GM12878 (cell line): Measurements from ENCODE around the gene ANK2. TPM values are rescaled to one million over a fixed set of nuclear protein-coding genes. Genes with fewer than 3 reads are reported as not detected.

Experiments used
- ATAC-seq: fragments of 200-7000 bp; cut with Tn5 transposase; 3 replicates; pipeline ENCODE4 v1.9.1; 2020; ENCODE audit warnings: mild to moderate bottlenecking, moderate library complexity
- BruUV-seq: library from RNA; stranded (reverse); fragments of 400-500 nt; replicated peaks from 2 replicates; lab custom pipeline; 2021; lab: Mats Ljungman, UMichigan
- CTCF ChIA-PET: fragments of 300-600 bp; sonication (Branson Sonifier 250); formaldehyde crosslinking; extraction: SDS; loops from one replicate; lab custom pipeline; 2021; ENCODE audit warnings: inconsistent platforms; lab: Yijun Ruan, JAX
- POLR2A ChIA-PET: fragments of 350-600 bp; formaldehyde crosslinking; extraction: SDS; loops from one replicate; lab custom pipeline; 2021; ENCODE audit warnings: inconsistent platforms; lab: Charles Lee
- RAD21 ChIA-PET: fragments of 300-600 bp; sonication (Branson Sonifier 250); formaldehyde crosslinking; loops from one replicate; lab custom pipeline; 2023; ENCODE audit warnings: antibody characterized with exemption; ENCODE audit not compliant: unreplicated experiment; lab: Charles Lee
- SMC1A ChIA-PET: fragments of 300-600 bp; sonication (Branson Sonifier 250); formaldehyde crosslinking; loops from one replicate; lab custom pipeline; 2023; ENCODE audit not compliant: unreplicated experiment, uncharacterized antibody; lab: Charles Lee
- DNase-seq: peaks from one replicate; pipeline ENCODE4 v3.0.0-alpha.2; 2011; ENCODE audit warnings: low read depth, low spot score
- FAIRE-seq: peaks from 3 replicates; lab custom pipeline; 2011; peaks lifted over from hg19 to GRCh38; lab: Jason Lieb, UNC
- H2AFZ ChIP-seq: 2 replicates; pipeline ENCODE4 v1.6.0; 2011; ENCODE audit warnings: low read depth, low read length, control low read depth; ENCODE audit not compliant: control insufficient read depth
- H3K27ac ChIP-seq: 2 replicates; pipeline ENCODE4 v1.5.1; 2011; ENCODE audit warnings: control low read depth; ENCODE audit not compliant: control insufficient read depth, insufficient read depth
- H3K27me3 ChIP-seq, 2 experiments: replicated peaks in 1 of 2; 2 replicates each; pipeline versions ENCODE4 v1.6.0 to v1.6.1; 2011; ENCODE audit warnings: low read length in 1 of 2; ENCODE audit not compliant: control insufficient read depth in 2 of 2, insufficient read depth in 2 of 2
- H3K36me3 ChIP-seq, 2 experiments: 2 replicates each; pipeline ENCODE4 v1.5.1; 2011; ENCODE audit warnings: low read length in 1 of 2; ENCODE audit not compliant: control insufficient read depth in 2 of 2, insufficient read depth in 2 of 2
- H3K4me1 ChIP-seq: 2 replicates; pipeline ENCODE4 v1.6.1; 2011; ENCODE audit warnings: mild to moderate bottlenecking, low read length, moderate library complexity, mixed read lengths; ENCODE audit not compliant: control insufficient read depth, insufficient read depth
- H3K4me2 ChIP-seq: 2 replicates; pipeline ENCODE4 v1.6.0; 2011; ENCODE audit warnings: control low read depth; ENCODE audit not compliant: control insufficient read depth, insufficient read depth
- H3K4me3 ChIP-seq: fragments of 200-600 bp; sonication (generic); 2 replicates; pipeline ENCODE4 v1.5.1; 2016
- H3K79me2 ChIP-seq: 2 replicates; pipeline ENCODE4 v1.6.0; 2011; ENCODE audit warnings: low read length; ENCODE audit not compliant: control insufficient read depth, insufficient read depth
- H3K9ac ChIP-seq: 2 replicates; pipeline ENCODE4 v1.8.0; 2011; ENCODE audit warnings: low read length, control low read depth, mixed read lengths; ENCODE audit not compliant: control insufficient read depth, insufficient read depth
- H3K9me3 ChIP-seq: replicated peaks from 3 replicates; pipeline ENCODE4 v1.5.1; 2011; ENCODE audit warnings: mild to moderate bottlenecking, low read length; ENCODE audit not compliant: control insufficient read depth, insufficient read depth
- H4K20me1 ChIP-seq: 2 replicates; pipeline ENCODE4 v1.6.0; 2011; ENCODE audit not compliant: control insufficient read depth, insufficient read depth
- ASH2L ChIP-seq: fragments of 300-600, 200-600 bp; sonication (generic); IDR thresholded peaks from 2 replicates; pipeline ENCODE4 v1.6.1; 2017; ENCODE audit warnings: low read depth, mild to moderate bottlenecking, borderline replicate concordance
- ATF2 ChIP-seq: IDR thresholded peaks from 2 replicates; pipeline ENCODE4 v1.6.1; 2012; ENCODE audit warnings: low read length, inconsistent platforms
- CHD2 ChIP-seq: IDR thresholded peaks from 2 replicates; pipeline ENCODE4 v1.6.1; 2011; ENCODE audit warnings: low read depth, low read length, improper control_type of control experiment, borderline replicate concordance
- CREB1 ChIP-seq: IDR thresholded peaks from 2 replicates; pipeline ENCODE4 v1.6.1; 2012; ENCODE audit warnings: low read depth, mild to moderate bottlenecking, inconsistent platforms
- E4F1 ChIP-seq: fragments of 450-650 bp; IDR thresholded peaks from 2 replicates; pipeline ENCODE4 v1.6.1; 2018; ENCODE audit warnings: borderline replicate concordance, mild to moderate bottlenecking; ENCODE audit not compliant: partially characterized antibody
- ELK1 ChIP-seq: IDR thresholded peaks from 2 replicates; pipeline ENCODE4 v1.6.1; 2012; ENCODE audit warnings: low read depth, low read length, improper control_type of control experiment
- MTA3 ChIP-seq: IDR thresholded peaks from 2 replicates; pipeline ENCODE4 v1.6.1; 2012; ENCODE audit warnings: low read length, inconsistent platforms, borderline replicate concordance
- PBX3 ChIP-seq: IDR thresholded peaks from 2 replicates; pipeline ENCODE4 v1.6.1; 2011; ENCODE audit warnings: mild to moderate bottlenecking, low read depth, low read length, moderate library complexity; ENCODE audit not compliant: insufficient replicate concordance
- POLR2AphosphoS2 ChIP-seq: IDR thresholded peaks from 2 replicates; pipeline ENCODE4 v1.6.1; 2011; ENCODE audit warnings: low read depth, mild to moderate bottlenecking, low read length, improper control_type of control experiment, moderate library complexity
- REST ChIP-seq: IDR thresholded peaks from 2 replicates; pipeline ENCODE4 v1.6.1; 2012; ENCODE audit warnings: mild to moderate bottlenecking, low read depth, low read length
- SUZ12 ChIP-seq: fragments of 200-600 bp; sonication (generic); IDR thresholded peaks from one replicate; pipeline ENCODE4 v1.6.1; 2018; ENCODE audit warnings: antibody characterized with exemption, mild to moderate bottlenecking; ENCODE audit not compliant: unreplicated experiment
- ZZZ3 ChIP-seq: IDR thresholded peaks from 2 replicates; pipeline ENCODE4 v1.6.1; 2011; ENCODE audit warnings: low read depth; ENCODE audit not compliant: control insufficient read depth, insufficient read length
- WGBS: methylation state at CpG from one replicate; pipeline ENCODE4 v1.1.6; 2016; ENCODE audit warnings: low lambda C conversion rate; ENCODE audit not compliant: insufficient replicate concordance, insufficient coverage; ENCODE audit errors: missing lambda C conversion rate; 5-methylcytosine and 5-hydroxymethylcytosine counted together
- in situ Hi-C: fragments of 300-500 bp; cut with MboI; formaldehyde crosslinking; loops from 9 replicates; pipeline ENCODE4 v1.14.3; 2018; ENCODE audit warnings: mixed read lengths
- intact Hi-C: fragments of 100-400 bp; cut with micrococcal nuclease; formaldehyde crosslinking; loops from one replicate; pipeline ENCODE4 v1.14.2; 2022; ENCODE audit not compliant: unreplicated experiment
- polyA plus RNA-seq, 11 experiments: library from polyadenylated mRNA; depleted of rRNA in 4 of 11; unstranded in 6 of 11; stranded (reverse) in 5 of 11; fragments of >200 nt; fragmentation: Nextera tagmentation in 4 of 11; fragmentation: Illumina TruSeq in 1 of 11; extraction: Ambion mirVana in 4 of 11; extraction: Trizol in 1 of 11; gene quantifications; 1 replicate in 1 of 11; 2 replicates in 10 of 11; pipeline versions ENCODE4 v1.2.1 to v1.2.3, GENCODE V29; 2011 to 2016; ENCODE audit warnings: inconsistent platforms in 2 of 11, missing spikeins in 2 of 11, low read depth in 1 of 11
- total RNA-seq, 4 experiments: library from RNA; depleted of rRNA in 3 of 4; stranded (reverse); fragments of >200 nt in 3 of 4; fragmentation: Illumina TruSeq in 1 of 4; extraction: Trizol in 1 of 4; gene quantifications; 2 replicates each; pipeline versions ENCODE4 v1.2.1 to v1.2.3, GENCODE V29; 2013 to 2021

Gene ANK2
- total and polyA plus RNA-seq, 10 of the 15 experiments (the other 5 are each of a cell fraction or from before 2014, with no cell fraction given): 1.6 to 13.0 (median 4.1) TPM

GRCh38 chr4:113071805-113072204, 22.4 kb downstream of the ANK2 start (continued):
- TF ChIP-seq E4F1 (no peak), PBX3 (no peak)
- TF ChIP-seq, all 136 proteins: peak for 0

- Histone ChIP-seq H4K20me1 (no peaks in the 10 kb centered on the region), H3K27me3 (no peaks in the 10 kb centered on the region), H3K4me3 (no peak overlapping the region), H2AFZ (no peak overlapping the region), H3K9me3 (no peaks in the 10 kb centered on the region), H3K36me3 (no peaks in the 10 kb centered on the region), H3K79me2 (no peaks in the 10 kb centered on the region), H3K27ac (no peak overlapping the region), H3K4me1 (no peaks in the 10 kb centered on the region), H3K9ac (no peak overlapping the region), H3K4me2 (no peak overlapping the region)
- in situ Hi-C loops: no loop called here
- CTCF ChIA-PET: interaction anchor here (0.7 to 1.0 kb wide), 2 partner anchors 20 to 205 kb away, joined by 3 read pairs; no protein-coding TSS in a partner anchor
- 81% methylated on average over 9 of the region's 9 CpGs for WGBS
- FAIRE-seq (no peak), ATAC-seq (no peak), DNase-seq (no peak)
- POLR2A ChIA-PET: no interaction called here
- RAD21 ChIA-PET: no interaction called here
- SMC1A ChIA-PET: no interaction called here
- intact Hi-C loops: no loop called here
- BruUV-seq: no TSS peak
- TF ChIP-seq CHD2 (no peak), MTA3 (no peak), ATF2 (no peak), REST (no peak), ASH2L (no peak), POLR2AphosphoS2 (no peak), CREB1 (no peak), ZZZ3 (no peak), SUZ12 (no peak), ELK1 (no peak)
Observed at GRCh38 chr4:113073451-113074005, 24.1 kb downstream of the ANK2 start.
